NOMO-1 (cell line): ENCODE measurements around the gene FABP2.
"Not testable (repeated sequence)": the region's sequence is repeated elsewhere in the genome, so short reads cannot be mapped to it uniquely, and the experiment has no call there.

Source experiments
- DNase-seq, 2 experiments: peaks; one replicate each; lab custom pipeline; 2025; ENCODE audit not compliant: unreplicated experiment in 2 of 2; lab: John Stamatoyannopoulos, UW

FABP2 gene

DNA sequence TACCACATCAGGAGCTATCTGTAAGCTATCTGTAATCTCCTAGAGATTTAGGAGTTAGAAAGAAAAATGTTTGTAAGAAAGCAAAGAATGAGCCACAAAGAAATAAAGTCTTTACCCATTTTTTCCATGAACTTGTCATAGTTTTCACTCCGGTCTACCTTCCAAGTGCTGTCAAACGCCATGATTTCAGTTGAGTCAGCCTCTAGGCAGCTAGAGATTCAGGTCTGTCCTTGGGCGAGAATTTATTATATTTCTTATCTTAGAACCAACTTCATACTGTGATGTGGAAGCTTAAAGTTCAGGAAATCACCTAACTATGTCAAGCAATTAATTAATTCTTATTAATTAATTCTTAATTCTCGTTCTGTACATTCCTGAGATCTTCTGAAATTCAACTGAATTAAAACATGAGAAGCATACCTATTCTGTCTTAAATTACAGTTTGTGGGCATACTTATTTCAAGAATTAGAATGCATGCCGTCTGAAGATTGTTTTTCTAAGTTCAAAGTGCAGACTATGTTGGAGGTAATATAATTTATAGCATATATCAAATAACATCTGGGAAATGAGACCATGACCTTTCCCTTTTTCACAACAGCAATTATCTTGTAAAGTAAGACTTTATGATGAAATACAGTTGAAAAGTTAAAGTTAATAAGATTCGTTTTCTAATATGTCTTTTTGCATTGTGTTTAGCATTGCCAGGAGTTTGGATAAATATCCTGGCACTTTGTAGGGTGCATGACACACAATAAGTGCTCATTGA, at the start of gene FABP2:
TSS of gene FABP2 (minus strand) at position 218 of the 767 bp plus-strand sequence. CDS start at position 182, 36 bp downstream.
- no peak for DNase-seq

DNA sequence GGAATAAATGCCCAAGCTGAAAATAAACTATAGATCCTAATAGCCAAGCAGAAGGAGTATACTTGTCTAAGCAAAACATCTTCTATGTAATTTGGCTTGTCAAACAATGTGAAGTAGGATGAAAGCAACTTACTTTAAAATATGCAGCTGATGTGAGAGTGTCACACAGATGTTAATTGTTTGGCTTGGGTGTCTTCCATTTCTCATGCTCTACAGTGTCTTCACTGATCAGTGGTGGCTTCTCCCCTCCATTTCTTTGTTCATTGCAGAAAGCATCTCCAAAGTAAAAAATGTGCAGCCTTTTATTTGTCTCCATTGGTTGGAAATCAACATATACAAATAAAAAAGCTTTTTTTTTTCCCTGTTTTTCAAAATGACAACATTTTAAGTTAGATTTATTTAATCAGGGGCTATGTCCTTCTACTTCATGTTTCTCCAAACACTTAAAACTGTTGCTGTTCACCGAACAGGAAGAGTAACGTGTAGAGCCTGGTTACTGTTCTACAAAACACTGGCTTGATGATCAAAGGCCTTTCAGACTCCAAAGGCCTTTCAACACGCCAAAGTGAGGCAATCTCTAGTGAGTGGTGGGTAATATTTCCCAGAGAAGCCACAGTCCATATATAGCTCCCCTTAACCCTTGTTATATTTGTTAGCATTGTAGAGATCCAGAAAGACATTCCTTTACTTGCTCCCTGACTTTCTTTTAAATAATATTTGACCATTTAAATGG, 49.2 kb upstream of the FABP2 start:
- peak in 1 of 2 experiments; percentile 25 for DNase-seq

- peak; percentile 44 to 82 for DNase-seq
Observed at GRCh38 chr4:119370392-119370791, 48.5 kb upstream of the FABP2 start.

DNA sequence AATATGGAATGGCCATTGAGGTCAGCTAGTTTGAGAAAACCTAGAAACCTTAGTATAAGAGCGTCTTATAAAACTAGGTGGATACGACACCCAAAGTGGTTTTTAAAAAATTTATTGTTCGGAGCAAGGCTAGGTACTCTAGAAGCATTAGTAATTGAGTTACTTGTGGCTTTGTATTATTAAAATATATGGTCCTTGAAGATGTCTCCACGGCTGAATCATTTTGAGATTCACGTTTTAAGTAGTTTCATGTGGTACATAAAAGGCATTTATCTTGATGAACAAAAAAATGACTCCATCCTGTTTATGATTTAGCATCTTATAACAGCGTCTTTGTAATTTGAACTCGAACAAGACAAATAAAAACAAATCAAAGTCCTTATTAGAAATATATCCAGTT, 44.9 kb upstream of the FABP2 start:
- not testable (repeated sequence) for DNase-seq

- not testable (repeated sequence) for DNase-seq
Observed at GRCh38 chr4:119364203-119364602, 42.3 kb upstream of the FABP2 start.

DNA sequence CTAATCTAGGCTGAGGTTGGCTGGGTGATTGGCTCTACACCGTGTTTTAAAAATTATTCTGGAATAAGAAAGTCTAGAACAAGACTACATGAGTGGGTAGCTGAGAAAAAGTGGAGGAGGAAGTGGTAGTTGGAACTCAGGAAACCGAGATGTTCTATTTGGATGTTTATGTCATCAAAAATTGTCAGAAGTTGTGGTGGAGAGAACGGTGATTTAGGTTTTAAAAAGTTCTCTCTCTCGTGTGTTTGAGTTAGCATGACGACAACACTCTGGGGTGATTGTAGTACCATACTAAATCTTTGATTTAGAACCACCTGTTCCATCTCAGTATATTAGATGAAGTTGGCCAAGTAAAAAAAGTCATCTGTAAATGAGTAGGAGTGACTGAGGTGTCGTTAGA, 41.4 kb upstream of the FABP2 start:
- not testable (repeated sequence) for DNase-seq

DNA sequence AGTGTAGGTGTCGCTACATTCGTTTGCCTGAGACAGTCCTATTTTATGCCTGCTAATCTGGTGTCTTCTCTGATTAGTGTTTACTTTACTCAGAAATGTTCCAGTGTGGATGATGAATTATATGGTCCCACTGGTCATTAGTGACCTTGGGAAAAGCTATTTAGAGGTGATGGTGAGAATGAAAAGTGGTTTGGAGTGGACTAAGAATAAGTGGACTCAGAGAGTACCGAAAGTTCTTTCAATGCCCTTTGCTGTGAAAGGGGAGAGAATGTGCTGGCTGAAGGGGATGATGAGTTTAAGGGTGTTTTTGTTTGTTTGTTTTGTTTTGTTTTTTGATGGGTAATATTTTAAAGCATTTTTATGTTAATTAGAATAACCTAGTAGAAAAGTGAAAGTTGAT, 40.5 kb upstream of the FABP2 start:
- DNase-seq: not testable (repeated sequence)

DNA sequence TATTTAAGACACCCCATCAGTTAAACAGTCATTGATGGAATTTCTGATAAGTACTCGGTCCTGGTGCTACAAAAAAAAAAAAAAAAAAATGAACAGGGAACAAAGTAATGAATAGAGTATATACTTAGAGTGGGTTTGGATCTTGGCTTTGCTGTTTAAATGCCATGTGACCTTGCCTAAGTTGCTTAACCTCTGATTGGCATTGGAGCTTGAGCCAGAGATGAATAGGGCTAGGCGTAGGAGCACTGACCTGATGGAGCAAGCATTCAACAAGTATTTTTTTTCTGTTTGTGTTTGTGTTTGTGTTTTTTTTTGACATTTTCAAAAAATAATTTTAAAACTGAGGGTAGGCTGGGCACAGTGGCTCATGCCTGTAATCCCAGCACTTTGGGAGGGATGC, 37.9 kb upstream of the FABP2 start:
- DNase-seq: not testable (repeated sequence)

GRCh38 chr4:119356796-119357195, 34.9 kb upstream of the FABP2 start:
- not testable (repeated sequence) for DNase-seq

DNA sequence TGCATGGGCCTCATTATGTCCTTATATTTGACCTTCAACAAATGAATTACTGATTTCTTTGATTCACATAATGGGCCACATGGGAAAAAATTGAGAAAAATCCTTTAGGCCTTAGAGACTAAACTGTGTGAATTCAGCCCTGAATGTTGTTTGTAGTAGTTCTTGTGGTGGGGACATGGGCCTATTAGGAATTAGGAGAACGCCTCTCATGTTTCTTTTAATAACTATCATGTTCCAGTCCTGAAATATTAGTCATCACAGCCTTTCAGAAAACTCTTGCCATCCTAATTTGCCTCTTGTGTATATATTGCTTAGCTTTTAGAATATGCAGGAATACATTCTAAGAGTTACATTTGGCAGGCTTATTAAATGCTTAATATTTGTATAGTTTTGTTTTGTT, 34.1 kb upstream of the FABP2 start:
- DNase-seq: not testable (repeated sequence)

DNA sequence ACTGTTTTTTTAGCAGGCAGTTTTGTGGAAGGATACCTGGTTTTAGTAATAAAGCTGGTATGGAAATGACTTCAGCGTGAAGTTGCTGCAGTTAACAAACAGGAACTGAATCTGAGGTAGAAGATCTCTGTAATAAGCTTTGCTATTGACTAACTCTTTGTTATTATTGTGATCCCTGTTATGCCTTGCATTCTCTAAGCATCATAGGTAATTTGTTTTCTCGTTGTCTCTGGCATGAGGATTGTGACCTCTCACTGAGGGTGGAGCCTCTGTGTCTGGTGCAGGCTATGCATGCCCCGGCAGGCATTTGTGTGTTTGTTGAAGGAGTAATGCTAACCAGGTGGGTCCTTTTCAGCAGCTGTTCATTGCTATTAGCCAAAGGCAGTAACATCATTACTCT, 31.4 kb upstream of the FABP2 start:
- peak in 1 of 2 experiments; percentile 45 for DNase-seq

- DNase-seq: not testable (repeated sequence)
Observed at GRCh38 chr4:119348169-119348568, 26.2 kb upstream of the FABP2 start.

GRCh38 chr4:119343293-119343692, 21.4 kb upstream of the FABP2 start:
- DNase-seq: not testable (repeated sequence)

GRCh38 chr4:119339895-119340294, 18.0 kb upstream of the FABP2 start:
- DNase-seq: not testable (repeated sequence)

- DNase-seq: peak; percentile 48 to 53
Observed at GRCh38 chr4:119337010-119337409, 15.1 kb upstream of the FABP2 start.

GRCh38 chr4:119336332-119336979, 14.5 kb upstream of the FABP2 start:
- DNase-seq: not testable (repeated sequence)

GRCh38 chr4:119329835-119330620, 8.1 kb upstream of the FABP2 start:
- DNase-seq: no peak

- DNase-seq: no peak
Observed at GRCh38 chr4:119328695-119329094, 6.8 kb upstream of the FABP2 start.

DNA sequence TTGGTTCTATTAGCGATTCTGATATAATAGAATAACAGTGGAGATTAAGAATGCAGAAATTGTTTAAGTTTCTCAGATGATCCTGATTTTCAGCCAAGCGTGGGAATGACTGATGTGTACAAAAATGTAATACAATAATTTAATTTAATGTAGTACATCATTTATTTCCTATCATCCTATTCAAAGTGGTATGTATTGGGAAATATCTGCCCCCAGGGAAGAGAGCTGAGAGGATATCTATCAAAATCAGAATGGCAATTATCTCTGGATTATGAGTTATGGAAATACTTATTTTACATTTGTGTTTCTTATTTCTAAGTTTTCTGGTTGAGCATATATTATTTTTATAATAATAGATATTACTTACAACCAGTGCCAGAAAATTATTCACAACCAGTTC, 3.9 kb downstream of the FABP2 start:
- DNase-seq: no peak

DNA sequence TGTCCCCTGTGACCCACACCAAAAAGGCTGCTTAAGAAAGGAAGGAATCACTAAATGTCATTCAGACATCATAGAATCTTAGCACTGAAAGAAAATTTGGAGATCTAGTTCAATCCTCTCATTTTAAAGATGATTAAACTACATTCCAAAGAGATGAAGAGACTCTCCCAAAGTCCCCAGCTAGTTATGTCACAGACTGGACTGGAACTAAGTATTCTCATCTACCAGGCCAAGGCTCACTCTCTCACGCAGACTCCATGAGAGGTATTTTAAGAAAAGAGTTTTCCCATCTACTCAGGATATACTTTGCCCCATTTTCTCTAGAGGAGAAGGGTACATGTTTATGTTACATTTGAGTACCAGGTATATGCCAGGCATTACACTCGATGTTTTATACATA, 6.9 kb downstream of the FABP2 start:
- no peak for DNase-seq

DNA sequence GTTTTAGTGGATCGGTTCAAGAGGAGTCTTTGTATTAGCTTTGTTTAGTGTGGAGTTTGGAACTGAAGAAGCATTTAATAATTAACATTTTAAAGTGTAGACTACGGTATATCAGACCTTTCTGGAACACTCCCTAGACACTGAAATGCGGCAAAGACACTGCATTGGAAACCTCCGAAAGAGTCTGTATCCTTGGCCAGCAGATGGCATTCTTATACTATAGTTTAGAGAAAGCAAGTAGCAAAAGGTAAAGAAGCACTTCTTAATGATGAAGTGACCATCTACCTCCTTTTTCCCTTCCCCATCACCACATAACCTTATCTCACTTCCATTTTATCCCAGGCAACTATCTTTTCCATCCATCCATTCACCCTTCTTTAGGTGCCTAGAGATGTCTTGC, 7.6 kb downstream of the FABP2 start:
- peak; percentile 20 to 66 for DNase-seq
